Upper lobe of left lung (tissue), 4 donors: Measurements from ENCODE around the gene NIT1.

Source experiments
- POLR2A ChIP-seq, 4 donors: fragments of 450-650 bp; IDR thresholded peaks; one replicate each; pipeline ENCODE4 v1.5.1; 2016 to 2017; ENCODE audit warnings: antibody characterized with exemption in 4 of 4, mild to moderate bottlenecking in 2 of 4
- TF ChIP-seq, protein P1 (sequence below), 6 experiments: fragments of 450-650 bp in 4 of 6; fragments of 200-600 bp in 2 of 6; sonication (generic) in 2 of 6; IDR thresholded peaks; one replicate each; pipeline ENCODE4 v1.5.1; 2016 to 2019; ENCODE audit warnings: antibody characterized with exemption in 6 of 6

DNA sequence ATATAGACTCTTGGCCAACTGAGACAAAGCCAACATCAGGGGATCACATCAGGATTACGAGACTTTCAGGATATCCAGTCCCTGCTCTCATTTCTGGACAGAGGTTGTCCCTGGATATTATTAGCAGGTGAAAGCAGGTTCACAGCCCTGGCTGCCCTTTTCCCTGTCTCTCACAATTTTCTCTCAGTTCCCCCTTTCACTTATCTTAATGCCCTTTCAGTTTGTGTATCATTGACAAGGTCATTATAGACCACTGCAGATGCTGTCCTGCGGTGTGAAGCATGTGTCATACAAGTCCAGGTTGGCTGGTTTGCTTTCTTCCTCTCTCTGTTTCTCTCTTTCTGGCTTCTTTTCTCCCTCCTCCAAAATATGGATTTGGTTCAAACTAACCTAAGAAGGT, 21.9 kb upstream of the NIT1 start:
- TF ChIP-seq, protein P1, sequence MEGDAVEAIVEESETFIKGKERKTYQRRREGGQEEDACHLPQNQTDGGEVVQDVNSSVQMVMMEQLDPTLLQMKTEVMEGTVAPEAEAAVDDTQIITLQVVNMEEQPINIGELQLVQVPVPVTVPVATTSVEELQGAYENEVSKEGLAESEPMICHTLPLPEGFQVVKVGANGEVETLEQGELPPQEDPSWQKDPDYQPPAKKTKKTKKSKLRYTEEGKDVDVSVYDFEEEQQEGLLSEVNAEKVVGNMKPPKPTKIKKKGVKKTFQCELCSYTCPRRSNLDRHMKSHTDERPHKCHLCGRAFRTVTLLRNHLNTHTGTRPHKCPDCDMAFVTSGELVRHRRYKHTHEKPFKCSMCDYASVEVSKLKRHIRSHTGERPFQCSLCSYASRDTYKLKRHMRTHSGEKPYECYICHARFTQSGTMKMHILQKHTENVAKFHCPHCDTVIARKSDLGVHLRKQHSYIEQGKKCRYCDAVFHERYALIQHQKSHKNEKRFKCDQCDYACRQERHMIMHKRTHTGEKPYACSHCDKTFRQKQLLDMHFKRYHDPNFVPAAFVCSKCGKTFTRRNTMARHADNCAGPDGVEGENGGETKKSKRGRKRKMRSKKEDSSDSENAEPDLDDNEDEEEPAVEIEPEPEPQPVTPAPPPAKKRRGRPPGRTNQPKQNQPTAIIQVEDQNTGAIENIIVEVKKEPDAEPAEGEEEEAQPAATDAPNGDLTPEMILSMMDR (IDR thresholded peaks at IDR 0.05): no peak
- no peak for TF ChIP-seq POLR2A (IDR thresholded peaks at IDR 0.05)
